Astrocyte of the cerebellum (primary cell): ENCODE measurements around the gene IL4I1.
"Not testable (repeated sequence)": the region's sequence is repeated elsewhere in the genome, so short reads cannot be mapped to it uniquely, and the experiment has no call there.

Experiments
- DNase-seq: peaks from one replicate; pipeline ENCODE4 v3.0.0-alpha.2; 2011; ENCODE audit warnings: low read depth
- H3K4me3 ChIP-seq: 2 replicates; pipeline ENCODE4 v1.5.1; 2011; ENCODE audit warnings: mild to moderate bottlenecking, low read depth, low read length, moderate library complexity
- CTCF ChIP-seq: IDR thresholded peaks from 2 replicates; pipeline ENCODE4 v1.5.1; 2012; ENCODE audit warnings: low read length, low read depth, moderate library complexity, mild to moderate bottlenecking; ENCODE audit errors: missing control alignments
- in situ Hi-C: cut with HindIII; loops from 2 replicates; pipeline ENCODE4 v1.10.0; 2017; ENCODE audit warnings: low sequenced_read_pairs

Gene IL4I1

GRCh38 chr19:49896863-49897621 lies at the start of gene IL4I1:
TSS of gene IL4I1 (minus strand) at chr19:49896887. CDS start at chr19:49896160, 727 bp downstream.
- DNase-seq, result no peak
- no peak within 1 kb of the TSS for H3K4me3 ChIP-seq
- no peak for TF ChIP-seq CTCF
- in situ Hi-C loops, result no loop called here

GRCh38 chr19:49946415-49946814 lies 49.7 kb upstream of the IL4I1 start:
- in situ Hi-C loops, result no loop called here
- no peak for TF ChIP-seq CTCF
- no peak for DNase-seq
- no peak overlapping the region for H3K4me3 ChIP-seq

GRCh38 chr19:49944567-49944966 lies 47.9 kb upstream of the IL4I1 start:
- DNase-seq, in situ Hi-C loops, H3K4me3 ChIP-seq: not testable (repeated sequence)

GRCh38 chr19:49940482-49940791 lies 43.8 kb upstream of the IL4I1 start:
- no peak for DNase-seq
- no peak overlapping the region for H3K4me3 ChIP-seq
- no peak for TF ChIP-seq CTCF
- in situ Hi-C loops, result no loop called here

- TF ChIP-seq CTCF, result no peak
- DNase-seq, result no peak
- no peak overlapping the region for H3K4me3 ChIP-seq
- in situ Hi-C loops, result no loop called here
Measured at GRCh38 chr19:49939721-49940481, 43.2 kb upstream of the IL4I1 start.

- no peak for DNase-seq
- in situ Hi-C loops, result no loop called here
- no peak for TF ChIP-seq CTCF
- H3K4me3 ChIP-seq, result no peak overlapping the region
Measured at GRCh38 chr19:49938662-49939061, 42.0 kb upstream of the IL4I1 start.

GRCh38 chr19:49937750-49938381 lies 41.2 kb upstream of the IL4I1 start:
- H3K4me3 ChIP-seq, result peak overlapping the region; percentile 25
- DNase-seq, result peak; percentile 40
- in situ Hi-C loops, result no loop called here
- TF ChIP-seq CTCF, result peak; percentile 94
